Lung (tissue), 12 donors: Measurements from ENCODE around the gene FZR1. TPM values are rescaled to one million over a fixed set of nuclear protein-coding genes. Genes with fewer than 3 reads are reported as not detected.

Source experiments
- ATAC-seq: fragments of 200-7000 bp; cut with Tn5 transposase; one replicate; pipeline ENCODE4 v1.9.1; 2020; ENCODE audit warnings: moderate number of reproducible peaks; ENCODE audit not compliant: insufficient read depth, low FRiP score
- DNase-seq, 3 donors: peaks; one replicate each; pipeline ENCODE4 v3.0.0-alpha.2; 2013 to 2017
- H3K27ac ChIP-seq, 2 donors: one replicate each; pipeline ENCODE4 v1.5.1; 2013; ENCODE audit warnings: mild to moderate bottlenecking in 2 of 2, moderate library complexity in 2 of 2, control low read depth in 1 of 2, inconsistent platforms in 1 of 2, low read depth in 1 of 2, low read length in 1 of 2
- H3K27me3 ChIP-seq, 3 donors: one replicate each; pipeline ENCODE4 v1.5.1; 2013; ENCODE audit warnings: low read length in 2 of 3; ENCODE audit not compliant: control insufficient read depth in 3 of 3, insufficient read depth in 3 of 3
- H3K36me3 ChIP-seq, 4 donors: one replicate each; pipeline ENCODE4 v1.5.1; 2013; ENCODE audit warnings: low read length in 4 of 4, mild to moderate bottlenecking in 1 of 4, moderate library complexity in 1 of 4; ENCODE audit not compliant: control insufficient read depth in 4 of 4, insufficient read depth in 4 of 4
- H3K4me1 ChIP-seq, 5 donors: one replicate each; pipeline ENCODE4 v1.5.1; 2013; ENCODE audit warnings: low read length in 5 of 5, mild to moderate bottlenecking in 2 of 5, moderate library complexity in 1 of 5; ENCODE audit not compliant: control insufficient read depth in 5 of 5, insufficient read depth in 5 of 5
- H3K4me3 ChIP-seq: one replicate; pipeline ENCODE4 v1.5.1; 2013; ENCODE audit warnings: mild to moderate bottlenecking, control low read depth, moderate library complexity
- H3K9ac ChIP-seq, 2 donors: one replicate each; pipeline ENCODE4 v1.5.1; 2013; ENCODE audit warnings: low read length in 2 of 2, control low read depth in 1 of 2; ENCODE audit not compliant: insufficient read depth in 1 of 2
- H3K9me3 ChIP-seq, 4 donors: one replicate each; pipeline ENCODE4 v1.5.1; 2013; ENCODE audit warnings: low read length in 3 of 4, mild to moderate bottlenecking in 1 of 4, moderate library complexity in 1 of 4; ENCODE audit not compliant: control insufficient read depth in 4 of 4, insufficient read depth in 3 of 4
- WGBS, 2 donors: extraction: QIAGEN DNeasy Blood & Tissue Kit; methylation state at CpG; one replicate each; pipeline ENCODE4 v1.1.7; 2013; 5-methylcytosine and 5-hydroxymethylcytosine counted together
- polyA plus RNA-seq, 2 donors: library from polyadenylated mRNA; stranded (reverse); fragments of 200-250 nt; gene quantifications; one replicate each; pipeline ENCODE4 v1.2.1, GENCODE V29; 2013
- total RNA-seq, 2 donors: library from RNA; depleted of rRNA in 1 of 2; stranded (reverse); fragments of >200 nt in 1 of 2; gene quantifications; one replicate each; pipeline ENCODE4 v1.2.1, GENCODE V29; 2014 to 2021
- TF ChIP-seq, protein P1 (sequence below): IDR thresholded peaks from 2 replicates; pipeline ENCODE4 v1.5.1; 2012; ENCODE audit warnings: mild to moderate bottlenecking; ENCODE audit errors: control extremely low read depth, extremely low read depth
- donor health status: control.
- donor health status: control.
- donor health status: Bipolar disorder and iron deficiency.
- donor health status: healthy.
- donor health status: DM: yes; HTN: yes; CAD: no.

Gene FZR1
- total and polyA plus RNA-seq, 4 donors = 20.0 to 45.8 (median 28.3) TPM

DNA sequence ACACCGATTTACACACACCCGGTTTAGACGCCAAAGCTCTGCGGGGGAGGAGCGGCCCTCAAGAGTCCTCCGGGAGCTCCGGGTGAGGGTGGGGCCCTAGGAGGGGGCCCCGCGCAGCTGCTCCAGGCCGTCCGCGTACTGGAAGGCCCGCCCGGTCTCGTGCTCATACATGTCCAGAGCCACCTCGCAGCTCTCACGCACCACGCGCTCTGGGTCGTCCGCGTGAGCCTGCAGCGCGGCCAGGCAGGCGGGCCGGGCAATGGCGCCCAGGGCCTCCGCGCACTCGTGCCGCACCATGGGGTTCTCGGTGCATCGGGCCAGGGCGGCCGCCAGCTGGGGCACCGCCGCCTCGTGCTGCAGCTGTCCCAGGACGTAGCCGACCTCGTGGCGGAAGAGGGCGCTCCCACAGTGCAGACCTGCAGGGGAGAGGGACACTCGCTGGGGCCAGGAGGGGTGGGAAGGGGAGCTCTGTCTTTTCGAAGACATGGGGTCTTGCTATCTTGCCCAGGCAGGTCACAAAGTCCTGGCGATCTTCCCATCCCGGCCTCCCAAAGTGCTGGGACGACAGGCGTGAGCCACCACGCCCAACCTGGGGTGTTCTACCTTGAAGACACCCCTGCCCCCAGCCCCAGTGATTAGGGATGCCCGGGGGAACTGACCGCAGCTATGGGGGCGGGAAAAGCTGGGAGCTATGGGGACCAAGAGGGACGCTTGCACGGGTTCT, 14.6 kb upstream of the FZR1 start:
- TF ChIP-seq, protein P1, sequence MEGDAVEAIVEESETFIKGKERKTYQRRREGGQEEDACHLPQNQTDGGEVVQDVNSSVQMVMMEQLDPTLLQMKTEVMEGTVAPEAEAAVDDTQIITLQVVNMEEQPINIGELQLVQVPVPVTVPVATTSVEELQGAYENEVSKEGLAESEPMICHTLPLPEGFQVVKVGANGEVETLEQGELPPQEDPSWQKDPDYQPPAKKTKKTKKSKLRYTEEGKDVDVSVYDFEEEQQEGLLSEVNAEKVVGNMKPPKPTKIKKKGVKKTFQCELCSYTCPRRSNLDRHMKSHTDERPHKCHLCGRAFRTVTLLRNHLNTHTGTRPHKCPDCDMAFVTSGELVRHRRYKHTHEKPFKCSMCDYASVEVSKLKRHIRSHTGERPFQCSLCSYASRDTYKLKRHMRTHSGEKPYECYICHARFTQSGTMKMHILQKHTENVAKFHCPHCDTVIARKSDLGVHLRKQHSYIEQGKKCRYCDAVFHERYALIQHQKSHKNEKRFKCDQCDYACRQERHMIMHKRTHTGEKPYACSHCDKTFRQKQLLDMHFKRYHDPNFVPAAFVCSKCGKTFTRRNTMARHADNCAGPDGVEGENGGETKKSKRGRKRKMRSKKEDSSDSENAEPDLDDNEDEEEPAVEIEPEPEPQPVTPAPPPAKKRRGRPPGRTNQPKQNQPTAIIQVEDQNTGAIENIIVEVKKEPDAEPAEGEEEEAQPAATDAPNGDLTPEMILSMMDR = no peak
- H3K4me3 ChIP-seq = no peak overlapping the region
- H3K27me3 ChIP-seq = no peaks in the 10 kb centered on the region
- H3K9ac ChIP-seq = no peak overlapping the region
- no peaks in the 10 kb centered on the region for H3K4me1 ChIP-seq
- H3K27ac ChIP-seq = no peak overlapping the region
- peaks cover 6 to 48% (median 9%) of the 10 kb centered on the region in 4 donors for H3K36me3 ChIP-seq
- DNase-seq (no peak), ATAC-seq (no peak)
- 97 to 98% methylated on average over 55 of the region's 55 CpGs for WGBS, 2 donors
- H3K9me3 ChIP-seq = peaks cover 0 to 2% (median 0%) of the 10 kb centered on the region in 4 donors

DNA sequence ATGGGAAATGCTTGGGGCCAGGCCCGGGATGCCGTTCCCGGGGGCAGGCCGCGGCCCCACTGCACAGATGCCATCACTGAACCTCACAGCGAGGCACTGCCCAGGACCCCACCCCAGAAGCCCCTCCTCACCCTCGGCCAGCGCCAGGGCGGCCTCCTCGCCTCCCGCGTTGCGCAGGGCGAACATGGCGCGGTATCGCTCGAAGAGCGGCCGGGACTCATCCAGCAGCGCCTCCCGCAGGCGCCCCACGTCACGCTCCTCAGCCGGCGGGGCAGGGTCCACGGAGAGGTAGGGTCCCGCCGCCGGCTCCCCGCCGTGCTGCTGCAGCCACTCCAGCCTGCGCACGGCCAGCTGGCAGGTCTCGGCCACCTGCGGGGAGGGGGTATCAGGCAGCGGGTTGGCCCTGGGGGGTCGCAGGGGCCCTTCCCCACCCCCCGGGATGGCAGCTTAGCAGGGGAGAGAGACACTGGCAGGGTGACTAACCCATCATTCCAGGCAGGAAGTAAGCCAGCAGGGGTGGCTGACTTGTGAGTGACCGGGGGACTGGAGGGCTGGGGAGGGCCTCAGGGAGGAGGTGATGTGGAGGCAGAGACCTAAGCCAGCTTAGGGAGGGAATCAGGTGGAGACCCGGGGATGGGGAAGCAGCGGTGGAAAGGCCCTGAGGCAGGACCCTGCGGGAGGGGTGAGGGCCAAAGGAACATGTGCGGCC, 13.8 kb upstream of the FZR1 start:
- 97% methylated on average over 33 to 45 of the region's 45 CpGs for WGBS, 2 donors
- Histone ChIP-seq H3K27me3 (no peaks in the 10 kb centered on the region), H3K4me1 (no peaks in the 10 kb centered on the region), H3K36me3 (peaks cover 6 to 52% (median 10%) of the 10 kb centered on the region in 4 donors), H3K9me3 (peaks cover 0 to 3% (median 0%) of the 10 kb centered on the region in 4 donors), H3K27ac (no peak overlapping the region), H3K4me3 (no peak overlapping the region), H3K9ac (no peak overlapping the region)
- DNase-seq = no peak
- TF ChIP-seq, protein P1 = no peak
- ATAC-seq = no peak

DNA sequence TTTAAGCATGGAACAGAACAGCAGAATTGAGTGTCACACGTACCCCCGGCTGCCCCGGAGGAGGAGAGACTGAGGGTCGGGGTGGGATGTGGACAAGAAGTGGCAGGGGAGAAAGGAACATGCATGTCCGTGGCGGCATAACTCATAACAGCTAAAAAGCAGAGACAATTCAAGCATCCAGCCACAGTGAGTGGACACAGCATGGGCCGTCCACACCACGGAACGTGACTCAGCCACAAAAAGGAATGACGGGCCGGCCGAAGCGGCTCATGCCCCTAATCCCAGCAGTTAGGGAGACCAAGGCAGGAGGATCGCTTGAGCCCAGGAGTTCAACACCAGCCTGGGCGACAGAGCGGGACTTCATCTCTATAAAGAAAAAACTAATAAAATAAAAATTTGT, 13.2 kb upstream of the FZR1 start:
- no peaks in the 10 kb centered on the region for H3K27me3 ChIP-seq
- H3K27ac ChIP-seq = no peak overlapping the region
- 93 to 96% methylated on average over 16 of the region's 16 CpGs for WGBS, 2 donors
- H3K36me3 ChIP-seq = peaks cover 6 to 52% (median 12%) of the 10 kb centered on the region in 4 donors
- ATAC-seq (no peak), DNase-seq (no peak)
- H3K9ac ChIP-seq = no peak overlapping the region
- TF ChIP-seq, protein P1 = no peak
- H3K4me1 ChIP-seq = no peaks in the 10 kb centered on the region
- H3K9me3 ChIP-seq = peaks cover 0 to 3% (median 0%) of the 10 kb centered on the region in 4 donors
- no peak overlapping the region for H3K4me3 ChIP-seq
